ENCODE measurements around the gene B3GNT9.

B3GNT9 gene

DNA sequence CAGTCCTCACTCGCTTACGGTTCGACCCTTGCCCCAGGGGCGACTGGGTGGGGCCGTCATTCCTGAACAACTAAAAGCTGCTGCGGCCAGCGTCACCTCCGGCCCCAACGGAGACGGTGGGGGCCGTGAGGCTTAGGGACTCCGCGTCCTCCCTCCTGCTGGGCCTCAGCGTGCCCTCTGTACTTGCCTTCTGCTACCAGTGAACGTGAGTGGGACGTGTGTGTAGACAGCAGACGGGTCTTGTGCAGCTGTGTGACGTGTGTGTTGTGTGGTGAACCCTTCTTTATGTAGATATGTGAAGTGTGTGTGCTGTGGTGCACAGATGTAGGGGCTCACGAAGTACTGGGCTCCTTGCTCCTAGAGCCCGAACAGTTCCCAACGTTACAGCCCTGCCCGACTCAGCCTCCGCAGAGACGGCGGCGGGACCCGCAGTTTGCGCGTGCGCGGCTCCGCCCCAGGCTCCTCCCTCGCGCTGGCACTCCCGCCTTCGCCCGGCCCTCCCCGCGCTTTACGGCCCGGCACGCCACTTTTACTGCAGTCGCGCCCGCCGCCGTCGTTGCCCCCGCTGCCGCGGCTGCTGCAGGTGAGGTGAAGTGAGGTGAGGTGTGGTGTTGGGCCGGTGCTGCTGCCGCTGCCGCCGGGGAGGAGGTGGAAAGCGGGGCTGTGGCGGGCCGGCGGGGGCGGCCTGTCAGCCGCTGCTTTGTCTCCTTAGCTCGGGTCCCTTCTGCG, 41.2 kb downstream of the B3GNT9 start, which contains the start of gene PHAF1:
PHAF1 (plus strand) TSS at position 535 of the 729 bp plus-strand sequence. CDS start 235 bp downstream, outside the sequence.
- peak; percentile 85 to 89 for DNase-seq

DNA sequence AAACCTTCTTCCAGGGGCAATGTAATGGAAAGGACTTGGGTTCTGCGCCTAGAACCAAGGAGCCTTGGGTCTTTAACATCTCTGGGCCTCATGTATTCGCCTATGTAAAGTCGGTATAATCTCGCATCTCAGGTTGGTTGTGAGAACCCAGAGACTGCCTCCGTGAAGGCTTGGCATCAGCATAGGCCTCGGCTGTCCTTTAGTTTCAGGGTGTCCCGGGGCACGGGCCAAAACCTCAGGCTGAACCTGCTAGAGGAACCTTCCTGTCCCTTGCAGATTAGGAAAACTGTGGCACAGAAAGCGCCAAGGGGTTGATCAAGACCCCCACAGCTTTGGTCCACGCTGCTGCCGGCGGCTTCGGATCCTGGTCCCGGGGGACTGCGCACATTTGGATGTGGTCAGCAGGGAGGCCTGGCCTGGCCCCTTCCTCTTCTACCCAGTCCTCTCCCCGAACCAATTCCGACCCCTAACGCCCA, 41.8 kb downstream of the B3GNT9 start:
- no peak for DNase-seq

- DNase-seq, result no peak
These were observed 42.3 kb downstream of the B3GNT9 start for GRCh38 chr16:67108489-67108888.

DNA sequence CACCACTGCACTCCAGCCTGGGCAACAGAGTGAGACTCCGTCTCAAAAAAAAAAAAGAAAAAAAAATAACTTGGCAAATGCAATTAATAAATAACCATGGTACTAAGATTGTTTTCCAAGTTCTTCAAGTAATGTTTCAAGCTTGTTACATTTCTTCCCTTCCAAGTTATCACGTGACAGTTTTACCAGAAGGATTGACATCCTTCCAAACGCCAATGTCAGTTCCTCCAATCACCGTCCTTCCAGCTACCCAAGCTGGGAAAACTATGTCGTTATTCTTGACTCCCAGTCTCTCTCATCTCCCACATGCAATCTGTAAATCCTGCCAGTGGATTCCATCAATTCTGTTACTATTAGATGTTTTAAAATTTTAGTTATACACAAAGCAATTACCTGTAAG, 44.9 kb downstream of the B3GNT9 start:
- DNase-seq, result no peak

GRCh38 chr16:67105246-67105645, 45.6 kb downstream of the B3GNT9 start:
- peak in 1 of 2 experiments; percentile 29 for DNase-seq

GRCh38 chr16:67104845-67105244, 46.0 kb downstream of the B3GNT9 start:
- no peak for DNase-seq

DNA sequence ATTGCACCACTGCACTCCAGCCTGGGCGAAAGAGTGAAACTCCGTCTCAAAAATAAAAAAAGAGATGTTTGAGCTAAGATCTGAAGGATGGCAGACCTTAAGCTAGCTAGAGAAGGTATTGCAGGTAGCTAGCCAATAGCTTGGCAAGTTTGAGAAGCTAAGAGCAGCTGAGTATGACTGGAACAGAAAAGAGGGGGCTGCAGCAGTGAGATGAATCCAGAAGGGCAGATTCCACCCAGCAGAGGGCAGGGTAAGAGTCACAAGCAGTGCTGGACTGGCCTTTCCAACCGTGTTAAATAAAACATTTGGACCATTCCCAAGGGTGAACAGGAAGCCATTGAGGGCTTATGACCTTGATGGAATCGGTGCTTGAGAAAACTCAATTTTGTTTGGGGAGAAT, 46.7 kb downstream of the B3GNT9 start:
- DNase-seq, result peak; percentile 39 to 45

DNA sequence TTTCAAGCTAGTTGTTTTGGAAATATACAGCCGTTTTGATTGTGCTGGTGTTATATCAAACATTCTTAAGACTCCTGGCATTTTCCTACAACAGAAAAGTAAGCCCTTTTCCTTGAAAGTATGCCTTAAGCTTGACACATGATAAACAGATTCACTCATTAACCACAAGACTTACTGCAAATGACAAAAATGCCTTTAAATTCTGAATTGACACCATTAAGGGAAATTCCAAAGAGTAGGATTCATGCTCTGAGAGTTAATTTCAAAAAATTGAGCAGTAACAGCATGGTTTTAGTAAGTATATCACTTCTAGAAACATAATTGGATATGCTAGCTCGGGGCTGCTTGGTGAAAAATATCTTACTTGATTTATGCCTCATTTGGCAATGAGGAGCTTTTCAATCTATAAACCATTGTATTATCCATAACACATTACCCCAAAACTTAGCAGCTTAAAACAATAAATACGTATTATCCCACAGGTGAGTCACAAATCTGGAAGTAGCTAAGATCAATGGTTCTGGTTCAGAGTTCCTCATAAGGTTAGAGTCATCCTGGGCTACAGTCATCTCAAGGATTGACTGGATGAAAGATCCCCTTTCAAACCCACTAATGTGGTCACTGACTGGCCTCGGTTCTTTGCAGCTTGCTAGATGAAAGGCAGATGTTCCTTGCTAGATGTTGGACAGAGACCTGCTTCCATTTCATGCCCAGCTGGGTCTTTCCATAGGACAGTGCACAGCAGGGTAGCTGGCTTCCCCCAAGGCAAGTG, 49.3 kb downstream of the B3GNT9 start:
- DNase-seq, result no peak

GRCh38 chr16:67100569-67101310, 50.1 kb downstream of the B3GNT9 start:
- peak; percentile 48 to 52 for DNase-seq

DNA sequence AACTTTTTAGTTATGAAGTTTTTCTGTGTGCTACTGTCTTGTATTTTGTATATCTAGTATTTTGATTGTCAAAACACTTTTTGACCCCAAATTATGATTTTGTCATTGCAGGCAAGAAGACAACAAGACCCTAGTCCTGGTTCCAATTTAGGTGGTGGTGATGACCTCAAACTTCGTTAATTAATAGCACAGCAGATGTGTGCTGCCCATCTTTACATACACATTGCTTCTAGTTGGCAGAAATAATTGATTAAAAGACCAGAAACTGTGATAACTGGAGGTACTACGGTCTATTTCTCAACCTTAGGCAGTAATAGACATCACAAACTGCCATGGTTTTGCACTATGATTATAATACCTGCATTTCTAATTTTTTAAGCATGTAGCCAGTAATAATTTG, 52.2 kb downstream of the B3GNT9 start:
- DNase-seq, result no peak

All from Kasumi-1 (cell line).